ENCODE results near the gene TAS1R3.

TAS1R3 gene

DNA sequence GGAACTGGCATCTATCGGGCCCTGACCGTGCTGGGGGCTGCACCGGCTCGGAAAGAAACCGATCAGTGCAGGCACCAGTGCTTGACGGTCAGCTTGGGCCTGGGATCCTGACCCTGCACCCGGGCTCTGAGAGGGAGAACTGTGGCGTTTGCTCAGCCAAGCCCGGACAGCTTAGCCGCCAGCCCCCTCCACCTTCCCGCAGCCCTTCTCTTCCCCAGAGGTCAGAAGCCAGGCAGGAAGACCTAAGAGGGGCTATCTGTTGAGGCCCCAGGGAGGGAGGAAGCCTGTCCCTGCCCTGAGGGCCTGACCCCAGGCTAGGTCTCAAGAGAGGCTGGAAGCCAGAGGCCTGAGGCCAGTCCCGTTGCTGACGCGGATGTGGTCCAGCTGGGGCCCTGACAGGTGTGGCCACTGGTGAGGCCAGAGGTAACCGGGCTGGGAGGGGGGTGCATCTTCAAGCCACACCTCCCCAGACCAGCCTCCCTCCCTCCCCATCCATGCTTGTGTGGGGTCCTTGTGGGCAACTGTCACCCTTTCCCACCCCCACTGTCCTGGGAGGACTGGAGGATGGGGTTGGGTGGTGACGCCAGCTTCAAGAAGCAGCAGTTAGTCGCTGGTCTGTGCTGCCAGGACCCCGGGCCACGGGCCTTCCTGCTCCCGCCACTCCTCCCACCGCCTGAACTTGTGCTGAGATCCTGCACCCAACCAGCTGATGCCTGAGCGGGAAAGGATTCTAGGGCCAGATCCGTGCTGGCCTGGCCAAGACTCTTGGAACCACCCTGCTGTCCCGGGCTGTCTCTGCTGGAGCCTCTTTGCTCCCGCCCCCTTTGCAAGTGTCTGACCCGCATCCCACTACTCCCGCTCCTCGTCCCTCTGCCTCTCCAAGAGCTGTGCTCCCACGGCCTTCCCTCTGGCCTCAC lies 20.7 kb downstream of the TAS1R3 start:
- no peak for DNase-seq (ENCODE audit: low read depth in 2 of 2, low spot score in 1 of 2)

GRCh38 chr1:1352786-1353388 lies 21.8 kb downstream of the TAS1R3 start:
- DNase-seq (ENCODE audit: low read depth in 2 of 2, low spot score in 1 of 2), result no peak

DNA sequence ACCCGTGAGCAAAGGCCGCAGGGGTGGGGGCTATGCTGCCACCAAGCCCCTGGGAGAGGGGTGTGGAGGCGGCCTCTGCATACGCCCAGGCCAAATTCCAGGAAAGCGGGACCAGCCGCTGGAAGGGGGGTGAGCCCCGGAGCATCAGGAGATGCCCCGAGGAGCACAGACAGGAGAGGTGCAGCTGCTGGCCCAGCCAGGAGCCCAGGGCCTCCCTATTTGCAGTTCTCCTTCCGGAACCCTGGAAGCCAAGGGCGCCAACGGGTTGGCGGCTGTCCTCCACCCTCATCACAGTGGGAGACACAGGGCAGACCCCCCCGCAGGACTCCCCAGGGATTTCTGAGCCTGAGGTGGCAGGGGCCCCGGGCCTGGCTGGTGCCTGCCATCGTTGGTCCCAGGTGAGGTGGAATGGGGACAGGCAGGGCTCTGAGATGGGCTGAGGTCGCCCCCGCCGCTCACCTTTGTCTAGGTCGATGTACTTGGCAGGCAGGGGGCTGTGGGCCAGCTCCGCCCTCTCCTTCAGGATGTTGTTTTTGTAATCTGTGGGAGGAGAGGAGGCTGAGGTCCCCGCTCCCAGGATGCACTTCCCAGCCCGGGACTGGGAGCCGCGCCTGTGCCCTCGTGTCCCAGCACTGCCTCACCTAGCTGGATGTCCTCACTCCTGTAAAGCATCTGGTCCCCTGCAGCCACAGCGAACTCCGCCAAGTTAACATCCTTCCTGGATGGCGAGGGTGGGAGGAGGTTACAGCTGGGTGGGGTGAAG lies 22.5 kb downstream of the TAS1R3 start:
- no peak for DNase-seq (ENCODE audit: low read depth in 2 of 2, low spot score in 1 of 2)

DNA sequence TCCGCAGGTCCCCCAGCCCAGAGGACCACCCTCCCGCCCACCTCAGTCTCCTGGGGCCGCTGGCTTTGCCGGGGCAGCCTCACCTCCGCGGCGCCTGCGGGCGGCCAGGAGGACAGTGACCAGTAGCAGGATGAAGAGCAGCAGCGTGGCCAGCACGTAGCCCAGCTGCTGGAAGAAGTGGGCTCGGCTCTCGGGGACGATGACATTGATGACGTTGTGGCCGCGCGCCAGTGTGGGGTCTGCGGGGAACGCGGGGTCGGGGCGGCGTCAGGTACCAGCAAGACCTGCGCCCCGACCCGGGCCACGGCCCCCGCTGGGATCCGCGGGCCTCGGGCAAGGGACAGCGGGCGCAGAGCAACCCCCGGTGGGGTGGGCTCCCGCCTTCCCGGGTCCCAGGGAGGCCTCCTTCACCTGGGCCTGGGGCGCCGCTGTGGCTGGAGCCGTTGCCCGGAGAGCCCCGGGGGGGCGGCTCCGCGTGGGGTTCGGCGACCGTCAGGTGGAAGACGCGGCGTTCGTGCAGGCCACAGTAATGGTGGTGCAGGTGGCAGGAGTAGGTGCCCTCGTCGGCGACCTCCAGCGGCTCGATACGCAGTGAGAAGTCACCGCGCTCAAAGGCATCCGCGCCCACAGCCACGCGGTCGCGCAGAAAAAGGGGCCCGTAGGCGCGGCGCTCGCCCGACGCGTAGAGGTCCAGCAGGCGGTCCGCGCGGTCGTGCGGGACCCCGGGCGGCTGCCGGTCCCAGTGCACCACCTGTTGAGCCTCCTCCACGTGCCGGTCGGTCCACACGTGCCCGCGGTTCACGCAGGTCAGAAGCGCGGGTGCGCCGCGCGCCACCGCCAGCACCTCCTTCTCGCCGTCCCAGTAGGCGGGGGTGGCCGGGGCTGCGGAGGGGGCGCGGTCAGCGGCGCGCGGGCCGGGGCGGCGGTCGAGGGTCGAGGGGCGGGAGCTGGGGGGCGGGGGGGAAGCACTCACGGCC lies 23.5 kb downstream of the TAS1R3 start:
- DNase-seq (ENCODE audit: low read depth in 2 of 2, low spot score in 1 of 2), result no peak

DNA sequence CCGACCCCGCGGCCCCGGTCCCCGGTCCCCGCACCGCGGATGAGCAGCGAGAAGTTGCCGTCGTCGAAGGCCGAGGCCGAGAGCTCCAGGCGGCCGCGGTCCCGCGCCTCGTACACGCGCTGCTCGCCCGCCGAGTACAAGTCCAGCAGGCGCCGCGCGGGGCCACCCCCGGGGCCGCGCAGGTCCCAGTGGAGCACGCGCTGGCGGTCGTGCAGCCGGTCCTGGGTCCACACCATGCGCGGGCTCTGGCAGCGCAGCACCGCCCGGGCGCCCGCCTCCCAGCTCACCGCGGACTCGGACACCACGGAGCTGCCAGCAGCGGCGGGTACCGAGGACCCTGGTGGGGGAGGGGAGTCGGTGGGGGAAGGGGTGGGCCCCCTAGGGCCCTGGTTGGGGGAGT lies 24.3 kb downstream of the TAS1R3 start:
- no peak for DNase-seq (ENCODE audit: low read depth in 2 of 2, low spot score in 1 of 2)

DNA sequence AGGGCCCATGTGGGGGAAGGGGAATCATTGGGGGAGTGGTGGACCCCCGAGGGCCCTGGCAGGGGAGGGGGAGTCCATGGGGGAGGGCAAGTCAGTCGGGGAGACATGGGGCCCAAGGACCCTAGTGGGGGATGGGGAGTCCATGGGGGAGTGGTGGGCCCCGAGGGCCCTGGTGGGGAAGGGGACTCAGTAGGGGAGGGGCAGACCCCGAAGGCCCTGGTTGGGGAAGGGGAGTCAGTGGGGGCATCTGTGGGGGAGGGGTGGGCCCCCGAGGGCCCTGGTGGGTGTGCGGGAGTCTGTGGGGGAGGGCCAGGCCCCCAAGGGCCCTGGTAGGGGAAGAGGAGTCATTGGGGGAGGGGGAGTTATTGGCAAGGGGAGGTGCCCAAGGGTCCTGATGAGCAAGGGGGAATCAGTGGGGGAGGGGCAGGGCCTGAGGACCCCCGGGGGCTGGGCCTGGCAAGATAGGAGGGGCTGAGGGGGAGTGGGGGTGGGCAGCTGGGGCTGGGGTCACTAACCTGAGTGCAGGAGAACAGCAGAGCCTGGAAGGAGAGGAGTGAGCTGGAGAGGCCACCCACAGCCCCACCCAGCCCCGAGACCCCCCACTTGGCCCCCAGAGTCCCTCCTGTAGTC lies 25.2 kb downstream of the TAS1R3 start:
- DNase-seq (ENCODE audit: low read depth in 2 of 2, low spot score in 1 of 2), result no peak

DNA sequence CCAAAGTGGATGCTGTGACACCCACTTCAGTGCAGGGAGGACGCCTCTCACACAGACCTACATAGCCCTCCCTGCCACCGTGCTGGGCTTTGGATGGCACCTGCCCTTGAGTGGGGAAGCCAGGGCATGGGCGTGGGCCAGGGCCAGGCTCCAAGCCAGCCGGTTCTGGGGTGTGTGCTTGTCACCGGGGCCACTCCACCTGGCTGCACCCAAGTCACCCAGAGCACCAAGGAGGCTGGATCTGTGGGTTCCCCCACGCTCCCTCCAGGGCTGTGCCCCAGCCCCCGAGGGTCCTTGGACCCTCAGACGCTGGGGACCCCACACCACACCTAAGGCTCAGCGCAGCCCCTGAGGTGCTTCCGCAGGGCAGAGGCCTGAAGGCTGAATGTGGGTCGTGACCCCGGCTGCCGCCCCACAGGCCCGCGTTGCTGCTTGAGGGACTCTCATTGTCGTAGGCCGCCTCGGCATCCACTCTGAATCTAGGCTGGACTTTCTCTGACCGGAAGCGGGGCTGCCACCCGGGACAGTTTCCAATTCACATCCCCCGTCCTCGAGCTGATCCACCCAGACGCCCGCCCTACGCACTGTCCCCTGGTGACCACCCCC lies 25.8 kb downstream of the TAS1R3 start:
- DNase-seq (ENCODE audit: low read depth in 2 of 2, low spot score in 1 of 2), result no peak

GRCh38 chr1:1357871-1358432 lies 26.9 kb downstream of the TAS1R3 start:
- no peak for DNase-seq (ENCODE audit: low read depth in 2 of 2, low spot score in 1 of 2)

GRCh38 chr1:1358433-1359271 lies 27.6 kb downstream of the TAS1R3 start, which contains the start of gene MXRA8:
Gene MXRA8 (minus strand): TSS chr1:1358555. CDS start chr1:1358504, 51 bp downstream.
- no peak for DNase-seq (ENCODE audit: low read depth in 2 of 2, low spot score in 1 of 2)

GRCh38 chr1:1359308-1359663 lies 28.2 kb downstream of the TAS1R3 start:
- no peak for DNase-seq (ENCODE audit: low read depth in 2 of 2, low spot score in 1 of 2)

DNA sequence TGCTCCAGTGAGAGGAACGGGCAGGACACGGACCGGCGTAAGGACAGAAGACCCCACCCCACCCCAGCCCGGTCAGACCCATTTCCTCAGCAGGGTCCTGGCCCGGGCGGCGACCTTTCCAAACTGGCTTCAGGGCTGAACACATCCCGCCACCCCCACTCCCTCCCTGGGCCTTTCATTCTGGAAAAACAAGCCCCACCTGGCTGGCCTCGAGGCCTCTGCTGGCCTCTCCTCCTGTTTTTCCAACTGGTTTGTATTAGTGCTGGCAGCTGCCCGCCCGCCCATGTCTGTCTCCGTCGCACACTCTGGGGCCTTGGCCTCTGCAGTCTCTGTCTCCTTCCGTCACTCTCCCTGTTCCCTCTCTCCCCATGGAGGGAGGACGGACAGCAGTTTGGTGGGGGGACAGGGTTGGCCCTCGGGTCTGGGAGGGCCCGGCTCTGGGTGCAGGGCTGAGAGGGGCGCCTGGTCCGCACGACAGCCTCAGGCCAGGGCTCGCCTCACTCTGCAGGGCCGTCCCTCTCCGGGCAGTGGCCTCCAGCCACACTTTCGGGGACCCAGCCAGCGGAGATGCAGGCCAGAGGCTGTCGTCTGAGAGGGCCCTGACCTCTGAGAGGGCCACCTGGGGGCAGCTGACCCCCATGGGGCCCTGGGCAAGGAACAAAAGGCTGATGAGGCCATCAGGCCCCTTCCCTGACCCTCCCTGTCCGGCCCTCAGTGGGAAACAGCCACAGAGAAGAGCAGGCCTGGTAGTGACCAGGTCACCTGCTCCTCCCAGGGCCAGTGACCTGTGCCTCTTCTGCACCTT lies 28.8 kb downstream of the TAS1R3 start:
- DNase-seq (ENCODE audit: low read depth in 2 of 2, low spot score in 1 of 2), result no peak

- DNase-seq (ENCODE audit: low read depth in 2 of 2, low spot score in 1 of 2), result no peak
Observed at GRCh38 chr1:1360506-1361169, 29.6 kb downstream of the TAS1R3 start.

- no peak for DNase-seq (ENCODE audit: low read depth in 2 of 2, low spot score in 1 of 2)
Observed at GRCh38 chr1:1361233-1361981, 30.3 kb downstream of the TAS1R3 start.

- DNase-seq (ENCODE audit: low read depth in 2 of 2, low spot score in 1 of 2), result no peak
Observed at GRCh38 chr1:1361982-1362423, 30.9 kb downstream of the TAS1R3 start.

DNA sequence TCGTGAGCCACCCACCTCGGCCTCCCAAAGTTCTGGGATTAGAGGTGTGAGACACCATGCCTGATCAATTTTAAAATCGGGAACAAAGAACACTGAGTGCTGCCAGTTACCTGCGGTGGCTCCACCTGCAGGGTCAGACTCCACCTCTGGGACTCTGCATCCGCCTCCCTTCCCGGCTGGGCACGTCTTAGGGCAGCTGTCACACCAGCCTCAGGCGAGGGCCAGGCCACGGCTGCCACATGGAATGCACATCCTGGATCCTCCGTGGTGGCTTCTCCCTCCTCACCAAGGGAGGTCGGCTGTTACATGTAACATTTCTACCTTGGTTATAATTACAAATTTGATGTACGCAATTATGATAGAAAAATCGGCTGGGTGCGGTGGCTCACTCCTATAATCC lies 33.2 kb downstream of the TAS1R3 start:
- DNase-seq (ENCODE audit: low read depth in 2 of 2, low spot score in 1 of 2), result no peak

GRCh38 chr1:1365875-1366698 lies 35.0 kb downstream of the TAS1R3 start:
- DNase-seq (ENCODE audit: low read depth in 2 of 2, low spot score in 1 of 2), result no peak
